Pancreas (tissue), 10 donors: ENCODE measurements around the gene PPP1R26. TPM values are rescaled to one million over a fixed set of nuclear protein-coding genes. Genes with fewer than 3 reads are reported as not detected.
A peak's percentile ranks its signal among the peaks of the same experiment; 100 is the strongest.

Experiments used
- ATAC-seq, 4 donors: fragments of 200-7000 bp; cut with Tn5 transposase; one replicate each; pipeline versions ENCODE4 v1.8.0 to v1.9.1; 2020; ENCODE audit warnings: mild to moderate bottlenecking in 4 of 4, moderate library complexity in 4 of 4
- DNase-seq, 6 donors: peaks; one replicate each; pipeline ENCODE4 v3.0.0-alpha.2; 2020
- FAIRE-seq: peaks from 2 replicates; lab custom pipeline; 2012; peaks lifted over from hg19 to GRCh38; lab: Jason Lieb, UNC
- H3K27ac ChIP-seq, 4 donors: fragments of 200-600 bp; sonication (generic); 1 replicate in 3 of 4; 2 replicates in 1 of 4; pipeline versions ENCODE4 v1.5.0 to v1.8.0; 2020
- H3K27me3 ChIP-seq, 4 donors: fragments of 200-600 bp; one replicate each; pipeline ENCODE4 v1.8.0; 2021
- H3K36me3 ChIP-seq, 3 donors: fragments of 200-600 bp; sonication (generic) in 1 of 3; one replicate each; pipeline versions ENCODE4 v1.5.0 to v1.8.0; 2020 to 2021
- H3K4me1 ChIP-seq, 3 donors: fragments of 200-600 bp; one replicate each; pipeline ENCODE4 v1.8.0; 2021
- H3K4me3 ChIP-seq, 4 donors: fragments of 200-600 bp; sonication (generic) in 2 of 4; one replicate each; pipeline versions ENCODE4 v1.5.0 to v1.8.0; 2020 to 2021
- H3K9me3 ChIP-seq, 4 donors: fragments of 200-600 bp; one replicate each; pipeline ENCODE4 v1.8.0; 2021
- WGBS, 2 donors: extraction: QIAGEN DNeasy Blood & Tissue Kit; methylation state at CpG; one replicate each; pipeline ENCODE4 v1.1.7; 2013; 5-methylcytosine and 5-hydroxymethylcytosine counted together
- intact Hi-C, 3 donors: fragments of 100-400 bp; cut with DNase I; formaldehyde crosslinking; loops; one replicate each; pipeline versions ENCODE4 v1.11.1 to v1.14.2; 2022
- polyA plus RNA-seq, 2 donors: library from polyadenylated mRNA; stranded (reverse); fragments of 200-250 nt; gene quantifications; one replicate each; pipeline ENCODE4 v1.2.3, GENCODE V29; 2013
- total RNA-seq, 6 donors: library from RNA; stranded (reverse); fragmentation: NEBNext Ultra II Directional in 4 of 6; extraction: Animal tissue kit (Norgen Biotek cat#: 25700) in 4 of 6; gene quantifications; one replicate each; pipeline versions ENCODE4 v1.2.1 to v1.2.4, GENCODE V29; 2021 to 2023
- TF ChIP-seq, protein P1 (sequence below), 4 donors: fragments of 200-600 bp; sonication (generic) in 3 of 4; IDR thresholded peaks; one replicate each; pipeline versions ENCODE4 v1.5.0 to v1.8.0; 2021; ENCODE audit warnings: antibody characterized with exemption in 4 of 4
- donor health status: healthy with polysubstance abuse.
- donor health status: DM: no; HTN: no; CAD: no; lungs with moderate emphysema.
- donor health status: DM: no; HTN: no; CAD: no.
- donor health status: control.
- donor health status: control.
- donor health status: Bipolar disorder and iron deficiency.
- donor health status: DM: yes; HTN: yes; CAD: no.
- donor health status: DM: no; HTN: no; CAD: no.
- donor health status: DM: no; HTN: no; CAD: no.
- donor health status: DM: yes; HTN: yes; CAD: no.

PPP1R26 gene
- total and polyA plus RNA-seq, 8 donors: 9.4 to 20.0 (median 12.4) TPM

- intact Hi-C loops: no loop called here
- no peak overlapping the region for H3K4me3 ChIP-seq
- no peaks in the 10 kb centered on the region for H3K9me3 ChIP-seq
- 62 to 68% methylated on average over 21 of the region's 21 CpGs for WGBS, 2 donors
- peak in 4 of 6 donors; percentile 63 to 81 (median 69) for DNase-seq
- ATAC-seq: no peak
- FAIRE-seq: no peak
- TF ChIP-seq, protein P1, sequence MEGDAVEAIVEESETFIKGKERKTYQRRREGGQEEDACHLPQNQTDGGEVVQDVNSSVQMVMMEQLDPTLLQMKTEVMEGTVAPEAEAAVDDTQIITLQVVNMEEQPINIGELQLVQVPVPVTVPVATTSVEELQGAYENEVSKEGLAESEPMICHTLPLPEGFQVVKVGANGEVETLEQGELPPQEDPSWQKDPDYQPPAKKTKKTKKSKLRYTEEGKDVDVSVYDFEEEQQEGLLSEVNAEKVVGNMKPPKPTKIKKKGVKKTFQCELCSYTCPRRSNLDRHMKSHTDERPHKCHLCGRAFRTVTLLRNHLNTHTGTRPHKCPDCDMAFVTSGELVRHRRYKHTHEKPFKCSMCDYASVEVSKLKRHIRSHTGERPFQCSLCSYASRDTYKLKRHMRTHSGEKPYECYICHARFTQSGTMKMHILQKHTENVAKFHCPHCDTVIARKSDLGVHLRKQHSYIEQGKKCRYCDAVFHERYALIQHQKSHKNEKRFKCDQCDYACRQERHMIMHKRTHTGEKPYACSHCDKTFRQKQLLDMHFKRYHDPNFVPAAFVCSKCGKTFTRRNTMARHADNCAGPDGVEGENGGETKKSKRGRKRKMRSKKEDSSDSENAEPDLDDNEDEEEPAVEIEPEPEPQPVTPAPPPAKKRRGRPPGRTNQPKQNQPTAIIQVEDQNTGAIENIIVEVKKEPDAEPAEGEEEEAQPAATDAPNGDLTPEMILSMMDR (IDR thresholded peaks at IDR 0.05): peak; percentile 44 to 72 (median 64)
- no peak overlapping the region for H3K27ac ChIP-seq
- H3K4me1 ChIP-seq: peaks cover 0 to 9% (median 0%) of the 10 kb centered on the region in 3 donors
- H3K36me3 ChIP-seq: peaks cover 2 to 12% (median 7%) of the 10 kb centered on the region in 3 donors
- no peaks in the 10 kb centered on the region for H3K27me3 ChIP-seq
These were observed 25.0 kb downstream of the PPP1R26 start for GRCh38 chr9:135504262-135505243.

DNA sequence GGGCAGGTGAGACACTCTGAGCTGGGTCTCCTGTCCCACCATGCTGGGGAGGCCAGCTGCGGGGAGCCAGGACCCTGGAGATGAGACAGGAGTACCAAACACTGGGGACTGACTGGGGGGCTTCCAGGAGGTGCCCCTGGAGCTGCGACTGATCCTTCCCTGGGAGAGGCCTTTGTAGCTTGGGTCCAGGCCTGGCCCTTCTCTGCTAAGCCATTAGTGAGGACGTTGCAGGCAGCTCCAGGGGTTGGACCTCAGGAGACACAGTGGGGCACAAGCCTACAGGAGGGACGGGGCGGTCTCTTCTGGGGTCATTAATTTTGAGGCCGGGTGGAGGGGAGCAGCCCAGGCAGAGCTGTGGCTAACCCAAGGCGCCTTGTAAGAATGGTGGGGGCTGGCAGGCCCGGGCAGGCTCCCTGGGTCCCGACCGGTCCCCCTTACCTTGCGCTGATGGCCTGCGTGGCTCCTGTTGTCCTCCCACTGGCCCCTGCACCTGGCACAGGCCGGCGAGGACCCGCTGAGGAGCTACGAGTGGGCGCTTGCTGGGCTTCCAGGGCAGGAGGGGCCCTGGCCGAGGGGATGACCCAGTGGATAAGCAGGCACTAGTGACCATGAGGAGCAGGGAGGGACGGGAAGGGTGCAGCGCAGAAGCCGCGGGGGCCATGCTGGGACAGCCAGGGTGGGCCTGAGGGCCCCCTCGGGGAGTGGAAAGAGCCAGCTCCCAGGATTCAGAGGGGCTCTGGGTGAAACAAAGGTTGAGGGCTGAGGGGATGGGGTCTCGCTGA, 26.0 kb downstream of the PPP1R26 start:
- TF ChIP-seq, protein P1 (IDR thresholded peaks at IDR 0.05): no peak
- ATAC-seq: no peak
- DNase-seq: peak in 3 of 6 donors; percentile 10 to 71 (median 34)
- Histone ChIP-seq H3K4me1 (peaks cover 0 to 9% (median 0%) of the 10 kb centered on the region in 3 donors), H3K27me3 (no peaks in the 10 kb centered on the region), H3K36me3 (peaks cover 2 to 12% (median 7%) of the 10 kb centered on the region in 3 donors), H3K9me3 (no peaks in the 10 kb centered on the region), H3K4me3 (no peak overlapping the region), H3K27ac (no peak overlapping the region)
- intact Hi-C loops: no loop called here
- WGBS, 2 donors: 85 to 88% methylated on average over 22 to 24 of the region's 24 CpGs
- FAIRE-seq: no peak

DNA sequence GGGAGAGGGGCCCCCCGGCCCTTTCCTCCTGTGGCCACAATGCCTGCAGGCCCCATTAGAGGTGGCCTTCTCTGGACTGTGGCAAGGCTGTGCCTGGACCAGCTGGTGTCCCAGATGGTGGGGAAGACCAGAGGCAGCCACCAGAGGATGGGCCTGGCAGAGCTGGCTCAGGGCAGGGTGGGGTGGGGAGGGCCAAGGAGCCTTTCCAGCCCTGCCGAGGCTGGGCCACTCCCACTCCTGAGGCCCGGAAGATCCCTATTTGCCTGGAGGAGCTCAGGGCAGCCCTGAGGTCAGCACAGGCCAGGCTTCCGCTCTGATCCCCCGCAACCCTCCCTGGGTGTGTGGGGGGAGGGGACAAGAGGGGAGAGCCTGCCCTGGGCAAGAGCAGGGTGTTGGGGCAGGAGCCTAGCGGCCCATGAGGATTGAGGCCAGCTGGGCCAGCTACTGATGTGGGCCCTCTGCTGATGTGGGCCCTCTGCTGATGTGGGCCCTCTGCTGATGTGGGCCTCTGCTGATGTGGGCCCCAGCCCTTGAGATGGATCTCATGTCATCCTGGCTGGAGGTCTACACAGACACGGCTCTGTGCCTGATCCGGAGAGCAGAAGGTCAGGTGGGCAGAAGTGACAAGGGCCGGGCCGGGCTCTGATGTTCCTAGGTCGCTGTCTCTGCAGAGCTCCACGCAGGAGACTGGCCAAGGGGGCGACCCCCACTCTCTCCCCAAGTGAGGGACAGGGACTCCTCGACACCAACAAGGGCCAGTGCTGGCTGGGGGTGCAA, 26.9 kb downstream of the PPP1R26 start:
- TF ChIP-seq, protein P1 (IDR thresholded peaks at IDR 0.05): no peak
- peaks cover 0 to 6% (median 0%) of the 10 kb centered on the region in 3 donors for H3K4me1 ChIP-seq
- FAIRE-seq (no peak), DNase-seq (peak in 3 of 6 donors; percentile 8 to 63 (median 56)), ATAC-seq (no peak)
- no peak overlapping the region for H3K4me3 ChIP-seq
- no peaks in the 10 kb centered on the region for H3K9me3 ChIP-seq
- H3K36me3 ChIP-seq: peaks cover 2 to 12% (median 7%) of the 10 kb centered on the region in 3 donors
- WGBS, 2 donors: 62 to 64% methylated on average over 12 to 14 of the region's 14 CpGs
- H3K27ac ChIP-seq: no peak overlapping the region
- no peaks in the 10 kb centered on the region for H3K27me3 ChIP-seq
- intact Hi-C loops: no loop called here

DNA sequence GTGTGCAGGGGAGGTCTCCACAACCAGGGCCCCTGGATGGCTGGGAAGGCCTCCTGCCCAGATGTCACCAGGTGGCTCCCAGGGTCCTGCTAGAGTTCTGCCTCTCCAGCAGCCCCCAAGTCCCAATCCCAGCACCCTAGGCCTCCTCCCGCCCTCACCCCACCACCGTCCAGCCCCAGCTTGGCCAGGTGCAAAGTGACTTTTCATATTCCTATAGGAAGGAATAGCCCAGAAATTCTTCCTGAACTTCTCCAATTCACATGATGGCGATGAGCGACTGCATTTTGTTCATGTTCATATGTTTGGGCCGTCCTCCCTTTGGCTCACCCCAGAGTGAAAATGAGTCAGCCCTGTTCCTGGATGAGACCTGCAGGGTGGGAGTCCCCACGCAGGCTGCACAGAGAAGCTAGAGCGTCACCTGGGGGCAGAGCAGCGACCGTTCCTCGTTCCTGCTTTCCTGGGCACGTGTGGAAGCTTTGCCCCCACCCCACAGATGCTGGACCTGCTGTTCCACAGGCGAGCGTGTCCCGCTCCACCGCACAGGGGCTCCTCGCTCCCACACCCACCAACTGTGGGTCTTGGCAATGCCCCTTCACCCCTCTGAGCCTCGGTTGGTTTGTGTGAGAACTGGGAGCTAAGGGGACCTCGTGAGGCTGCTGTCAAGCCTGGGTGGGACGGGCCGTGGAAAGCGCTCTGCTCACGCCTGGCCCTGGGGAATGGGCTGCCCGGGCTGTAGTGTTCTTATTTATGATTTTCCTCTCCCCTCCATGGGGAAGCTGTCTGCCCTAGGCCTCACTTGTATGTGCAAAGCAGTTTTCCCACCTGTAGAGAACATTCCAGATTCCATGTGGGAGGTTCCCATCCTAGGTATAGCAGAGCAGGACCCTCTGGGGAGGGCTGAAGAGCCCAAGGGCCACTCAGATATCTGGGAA, 27.8 kb downstream of the PPP1R26 start:
- Histone ChIP-seq H3K4me3 (no peak overlapping the region), H3K9me3 (no peaks in the 10 kb centered on the region), H3K4me1 (no peaks in the 10 kb centered on the region), H3K27me3 (no peaks in the 10 kb centered on the region), H3K36me3 (peaks cover under 1 to 12% (median 7%) of the 10 kb centered on the region in 3 donors), H3K27ac (no peak overlapping the region)
- DNase-seq (peak in 2 of 6 donors; percentile 7 to 43), FAIRE-seq (no peak), ATAC-seq (no peak)
- 77 to 78% methylated on average over 23 of the region's 23 CpGs for WGBS, 2 donors
- TF ChIP-seq, protein P1 (IDR thresholded peaks at IDR 0.05): no peak
- intact Hi-C loops: no loop called here
